ENCODE measurements around the gene CLCA4. TPM values are rescaled to one million over a fixed set of nuclear protein-coding genes. Genes with fewer than 3 reads are reported as not detected.

Gene CLCA4
- total RNA-seq, 2 experiments from 2014 or later: not detected

GRCh38 chr1:86567341-86567740, 20.5 kb downstream of the CLCA4 start:
- H3K27ac Mint-ChIP-seq: no peak overlapping the region
- DNase-seq: no peak
- intact Hi-C loops (cut with DNase I, micrococcal nuclease): no loop called here
- TF ChIP-seq, protein P1, sequence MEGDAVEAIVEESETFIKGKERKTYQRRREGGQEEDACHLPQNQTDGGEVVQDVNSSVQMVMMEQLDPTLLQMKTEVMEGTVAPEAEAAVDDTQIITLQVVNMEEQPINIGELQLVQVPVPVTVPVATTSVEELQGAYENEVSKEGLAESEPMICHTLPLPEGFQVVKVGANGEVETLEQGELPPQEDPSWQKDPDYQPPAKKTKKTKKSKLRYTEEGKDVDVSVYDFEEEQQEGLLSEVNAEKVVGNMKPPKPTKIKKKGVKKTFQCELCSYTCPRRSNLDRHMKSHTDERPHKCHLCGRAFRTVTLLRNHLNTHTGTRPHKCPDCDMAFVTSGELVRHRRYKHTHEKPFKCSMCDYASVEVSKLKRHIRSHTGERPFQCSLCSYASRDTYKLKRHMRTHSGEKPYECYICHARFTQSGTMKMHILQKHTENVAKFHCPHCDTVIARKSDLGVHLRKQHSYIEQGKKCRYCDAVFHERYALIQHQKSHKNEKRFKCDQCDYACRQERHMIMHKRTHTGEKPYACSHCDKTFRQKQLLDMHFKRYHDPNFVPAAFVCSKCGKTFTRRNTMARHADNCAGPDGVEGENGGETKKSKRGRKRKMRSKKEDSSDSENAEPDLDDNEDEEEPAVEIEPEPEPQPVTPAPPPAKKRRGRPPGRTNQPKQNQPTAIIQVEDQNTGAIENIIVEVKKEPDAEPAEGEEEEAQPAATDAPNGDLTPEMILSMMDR (IDR thresholded peaks at IDR 0.05): no peak
- no peak overlapping the region for H3K4me3 ChIP-seq (ENCODE audit: low read length)
- POLR2A ChIA-PET: no interaction called here
- H3K27me3 Mint-ChIP-seq: peaks cover 20% of the 10 kb centered on the region
- H3K4me1 Mint-ChIP-seq (ENCODE audit: low read depth): no peaks in the 10 kb centered on the region
- H3K36me3 ChIP-seq (ENCODE audit: insufficient read depth, low read length): no peaks in the 10 kb centered on the region
- H3K4me1 ChIP-seq (ENCODE audit: insufficient read depth, low read length): no peaks in the 10 kb centered on the region
- H3K36me3 Mint-ChIP-seq (ENCODE audit: low read depth): no peaks in the 10 kb centered on the region
- H3K27me3 ChIP-seq (ENCODE audit: control insufficient read depth in 1 of 2, insufficient read depth in 2 of 2, low read length in 2 of 2): peaks cover 0 to 5% of the 10 kb centered on the region in 2 experiments
- no peak overlapping the region for H3K27ac ChIP-seq (ENCODE audit: low read depth in 1 of 2, low read length in 2 of 2)
- CTCF ChIA-PET: no interaction called here
- no peak overlapping the region for H3K4me3 Mint-ChIP-seq
- H3K9me3 ChIP-seq (ENCODE audit: control insufficient read depth in 1 of 2, insufficient read depth in 1 of 2, low read length in 2 of 2): no peaks in the 10 kb centered on the region
- H3K9me3 Mint-ChIP-seq: no peaks in the 10 kb centered on the region
- ATAC-seq (ENCODE audit: poor library complexity): no peak

- Histone ChIP-seq H3K27ac (ENCODE audit: low read depth in 1 of 2, low read length in 2 of 2) (no peak overlapping the region), H3K4me1 (ENCODE audit: insufficient read depth, low read length) (no peaks in the 10 kb centered on the region), H3K27me3 (ENCODE audit: control insufficient read depth in 1 of 2, insufficient read depth in 2 of 2, low read length in 2 of 2) (peaks cover 0 to 5% of the 10 kb centered on the region in 2 experiments), H3K36me3 (ENCODE audit: insufficient read depth, low read length) (no peaks in the 10 kb centered on the region), H3K9me3 (ENCODE audit: control insufficient read depth in 1 of 2, insufficient read depth in 1 of 2, low read length in 2 of 2) (no peaks in the 10 kb centered on the region), H3K4me3 (ENCODE audit: low read length) (no peak overlapping the region)
- H3K4me3 Mint-ChIP-seq: no peak overlapping the region
- H3K27me3 Mint-ChIP-seq: peaks cover 18% of the 10 kb centered on the region
- no peak overlapping the region for H3K27ac Mint-ChIP-seq
- no peaks in the 10 kb centered on the region for H3K36me3 Mint-ChIP-seq (ENCODE audit: low read depth)
- H3K4me1 Mint-ChIP-seq (ENCODE audit: low read depth): no peaks in the 10 kb centered on the region
- ChIA-PET POLR2A (no interaction called here), CTCF (no interaction called here)
- intact Hi-C loops (cut with DNase I, micrococcal nuclease): no loop called here
- ATAC-seq (ENCODE audit: poor library complexity) (no peak), DNase-seq (no peak)
- no peaks in the 10 kb centered on the region for H3K9me3 Mint-ChIP-seq
- TF ChIP-seq, protein P1 (IDR thresholded peaks at IDR 0.05): no peak
These were observed 21.0 kb downstream of the CLCA4 start for GRCh38 chr1:86567878-86568277.

DNA sequence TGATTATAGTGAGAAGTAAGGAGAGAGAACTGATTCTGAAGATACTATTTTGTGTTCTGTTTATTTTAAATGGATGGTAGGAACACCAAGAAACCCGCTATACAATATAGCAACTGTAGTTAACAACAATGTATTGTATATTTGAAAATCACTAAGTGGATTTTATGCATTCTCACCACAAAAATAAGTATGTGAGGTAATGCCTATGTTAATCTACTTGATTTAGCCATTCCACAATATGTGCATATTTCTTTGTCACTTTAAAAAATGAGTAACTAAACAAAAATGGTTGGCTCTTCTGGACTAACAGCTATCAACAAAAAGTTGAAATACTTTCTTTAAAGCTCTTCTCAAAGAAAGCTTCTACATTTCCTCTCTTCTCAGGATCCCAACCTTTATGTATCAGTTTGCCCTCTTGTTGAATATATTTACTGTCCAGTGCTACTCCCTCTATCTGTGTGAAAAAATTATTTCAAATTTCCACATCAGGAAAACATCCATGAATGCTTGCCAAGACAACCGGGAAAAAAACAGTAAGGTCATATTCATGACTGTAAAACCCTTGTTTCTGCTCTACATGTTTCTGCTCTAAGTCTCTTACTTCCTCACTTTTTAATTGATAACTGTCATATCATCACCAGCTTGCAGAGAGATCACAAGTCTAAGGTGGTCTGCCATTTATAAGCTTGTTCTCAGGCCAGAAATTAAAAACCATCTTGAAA, 27.0 kb downstream of the CLCA4 start:
- TF ChIP-seq, protein P1 (IDR thresholded peaks at IDR 0.05): no peak
- CTCF ChIA-PET: interaction anchor here (1.6 kb wide), 1 partner anchor 18 kb away, joined by 3 read pairs; no protein-coding TSS in a partner anchor
- Mint-ChIP-seq H3K4me3 (no peak overlapping the region), H3K27ac (no peak overlapping the region), H3K36me3 (ENCODE audit: low read depth) (no peaks in the 10 kb centered on the region), H3K27me3 (peaks cover 8% of the 10 kb centered on the region), H3K4me1 (ENCODE audit: low read depth) (no peaks in the 10 kb centered on the region), H3K9me3 (no peaks in the 10 kb centered on the region)
- Histone ChIP-seq H3K4me3 (ENCODE audit: low read length) (no peak overlapping the region), H3K9me3 (ENCODE audit: control insufficient read depth in 1 of 2, insufficient read depth in 1 of 2, low read length in 2 of 2) (no peaks in the 10 kb centered on the region), H3K27me3 (ENCODE audit: control insufficient read depth in 1 of 2, insufficient read depth in 2 of 2, low read length in 2 of 2) (no peaks in the 10 kb centered on the region), H3K27ac (ENCODE audit: low read depth in 1 of 2, low read length in 2 of 2) (no peak overlapping the region), H3K36me3 (ENCODE audit: insufficient read depth, low read length) (no peaks in the 10 kb centered on the region), H3K4me1 (ENCODE audit: insufficient read depth, low read length) (no peaks in the 10 kb centered on the region)
- DNase-seq (no peak), ATAC-seq (ENCODE audit: poor library complexity) (no peak)
- POLR2A ChIA-PET: no interaction called here
- intact Hi-C loops (cut with DNase I, micrococcal nuclease): no loop called here
